GM12878 (cell line): Measurements from ENCODE around the gene HESX1. TPM values are rescaled to one million over a fixed set of nuclear protein-coding genes. Genes with fewer than 3 reads are reported as not detected.

Experiments used
- ATAC-seq: fragments of 200-7000 bp; cut with Tn5 transposase; 3 replicates; pipeline ENCODE4 v1.9.1; 2020; ENCODE audit warnings: mild to moderate bottlenecking, moderate library complexity
- BruUV-seq: library from RNA; stranded (reverse); fragments of 400-500 nt; replicated peaks from 2 replicates; lab custom pipeline; 2021; lab: Mats Ljungman, UMichigan
- CTCF ChIA-PET: fragments of 300-600 bp; sonication (Branson Sonifier 250); formaldehyde crosslinking; extraction: SDS; loops from one replicate; lab custom pipeline; 2021; ENCODE audit warnings: inconsistent platforms; lab: Yijun Ruan, JAX
- POLR2A ChIA-PET: fragments of 350-600 bp; formaldehyde crosslinking; extraction: SDS; loops from one replicate; lab custom pipeline; 2021; ENCODE audit warnings: inconsistent platforms; lab: Charles Lee
- RAD21 ChIA-PET: fragments of 300-600 bp; sonication (Branson Sonifier 250); formaldehyde crosslinking; loops from one replicate; lab custom pipeline; 2023; ENCODE audit warnings: antibody characterized with exemption; ENCODE audit not compliant: unreplicated experiment; lab: Charles Lee
- SMC1A ChIA-PET: fragments of 300-600 bp; sonication (Branson Sonifier 250); formaldehyde crosslinking; loops from one replicate; lab custom pipeline; 2023; ENCODE audit not compliant: unreplicated experiment, uncharacterized antibody; lab: Charles Lee
- DNase-seq: peaks from one replicate; pipeline ENCODE4 v3.0.0-alpha.2; 2011; ENCODE audit warnings: low read depth, low spot score
- FAIRE-seq: peaks from 3 replicates; lab custom pipeline; 2011; peaks lifted over from hg19 to GRCh38; lab: Jason Lieb, UNC
- H2AFZ ChIP-seq: 2 replicates; pipeline ENCODE4 v1.6.0; 2011; ENCODE audit warnings: low read depth, low read length, control low read depth; ENCODE audit not compliant: control insufficient read depth
- H3K27ac ChIP-seq: 2 replicates; pipeline ENCODE4 v1.5.1; 2011; ENCODE audit warnings: control low read depth; ENCODE audit not compliant: control insufficient read depth, insufficient read depth
- H3K27me3 ChIP-seq, 2 experiments: replicated peaks in 1 of 2; 2 replicates each; pipeline versions ENCODE4 v1.6.0 to v1.6.1; 2011; ENCODE audit warnings: low read length in 1 of 2; ENCODE audit not compliant: control insufficient read depth in 2 of 2, insufficient read depth in 2 of 2
- H3K36me3 ChIP-seq, 2 experiments: 2 replicates each; pipeline ENCODE4 v1.5.1; 2011; ENCODE audit warnings: low read length in 1 of 2; ENCODE audit not compliant: control insufficient read depth in 2 of 2, insufficient read depth in 2 of 2
- H3K4me1 ChIP-seq: 2 replicates; pipeline ENCODE4 v1.6.1; 2011; ENCODE audit warnings: mild to moderate bottlenecking, low read length, moderate library complexity, mixed read lengths; ENCODE audit not compliant: control insufficient read depth, insufficient read depth
- H3K4me2 ChIP-seq: 2 replicates; pipeline ENCODE4 v1.6.0; 2011; ENCODE audit warnings: control low read depth; ENCODE audit not compliant: control insufficient read depth, insufficient read depth
- H3K4me3 ChIP-seq: fragments of 200-600 bp; sonication (generic); 2 replicates; pipeline ENCODE4 v1.5.1; 2016
- H3K79me2 ChIP-seq: 2 replicates; pipeline ENCODE4 v1.6.0; 2011; ENCODE audit warnings: low read length; ENCODE audit not compliant: control insufficient read depth, insufficient read depth
- H3K9ac ChIP-seq: 2 replicates; pipeline ENCODE4 v1.8.0; 2011; ENCODE audit warnings: low read length, control low read depth, mixed read lengths; ENCODE audit not compliant: control insufficient read depth, insufficient read depth
- H3K9me3 ChIP-seq: replicated peaks from 3 replicates; pipeline ENCODE4 v1.5.1; 2011; ENCODE audit warnings: mild to moderate bottlenecking, low read length; ENCODE audit not compliant: control insufficient read depth, insufficient read depth
- H4K20me1 ChIP-seq: 2 replicates; pipeline ENCODE4 v1.6.0; 2011; ENCODE audit not compliant: control insufficient read depth, insufficient read depth
- CHD4 ChIP-seq: fragments of 200-600 bp; sonication (generic); IDR thresholded peaks from 2 replicates; pipeline ENCODE4 v1.6.1; 2016; ENCODE audit warnings: mild to moderate bottlenecking
- NR2C1 ChIP-seq: fragments of 450-650 bp; IDR thresholded peaks from 2 replicates; pipeline ENCODE4 v1.6.1; 2017; ENCODE audit warnings: antibody characterized with exemption, mild to moderate bottlenecking, moderate library complexity
- RCOR1 ChIP-seq: conservative IDR thresholded peaks from 2 replicates; pipeline ENCODE4 v1.6.1; 2012; ENCODE audit warnings: low read depth, low read length, improper control_type of control experiment
- SMAD5 ChIP-seq: IDR thresholded peaks from 2 replicates; pipeline ENCODE4 v1.6.1; 2016; ENCODE audit warnings: antibody characterized with exemption, low read depth
- TCF7 ChIP-seq: IDR thresholded peaks from 2 replicates; pipeline ENCODE4 v1.6.1; 2014; ENCODE audit warnings: antibody characterized with exemption, borderline replicate concordance
- WGBS: methylation state at CpG from one replicate; pipeline ENCODE4 v1.1.6; 2016; ENCODE audit warnings: low lambda C conversion rate; ENCODE audit not compliant: insufficient replicate concordance, insufficient coverage; ENCODE audit errors: missing lambda C conversion rate; 5-methylcytosine and 5-hydroxymethylcytosine counted together
- in situ Hi-C: fragments of 300-500 bp; cut with MboI; formaldehyde crosslinking; loops from 9 replicates; pipeline ENCODE4 v1.14.3; 2018; ENCODE audit warnings: mixed read lengths
- intact Hi-C: fragments of 100-400 bp; cut with micrococcal nuclease; formaldehyde crosslinking; loops from one replicate; pipeline ENCODE4 v1.14.2; 2022; ENCODE audit not compliant: unreplicated experiment
- polyA plus RNA-seq, 11 experiments: library from polyadenylated mRNA; depleted of rRNA in 4 of 11; unstranded in 6 of 11; stranded (reverse) in 5 of 11; fragments of >200 nt; fragmentation: Nextera tagmentation in 4 of 11; fragmentation: Illumina TruSeq in 1 of 11; extraction: Ambion mirVana in 4 of 11; extraction: Trizol in 1 of 11; gene quantifications; 1 replicate in 1 of 11; 2 replicates in 10 of 11; pipeline versions ENCODE4 v1.2.1 to v1.2.3, GENCODE V29; 2011 to 2016; ENCODE audit warnings: inconsistent platforms in 2 of 11, missing spikeins in 2 of 11, low read depth in 1 of 11
- total RNA-seq, 4 experiments: library from RNA; depleted of rRNA in 3 of 4; stranded (reverse); fragments of >200 nt in 3 of 4; fragmentation: Illumina TruSeq in 1 of 4; extraction: Trizol in 1 of 4; gene quantifications; 2 replicates each; pipeline versions ENCODE4 v1.2.1 to v1.2.3, GENCODE V29; 2013 to 2021
- TF ChIP-seq, protein P1 (sequence below): fragments of 450-650 bp; formaldehyde crosslinking; IDR thresholded peaks from 2 replicates; pipeline ENCODE4 v1.4.0; 2020; ENCODE audit warnings: mild to moderate bottlenecking, moderate library complexity
- TF ChIP-seq, protein P2 (sequence below): fragments of 450-650 bp; IDR thresholded peaks from 2 replicates; pipeline ENCODE4 v1.6.1; 2017; ENCODE audit warnings: mild to moderate bottlenecking, moderate library complexity
- TF ChIP-seq, protein P3 (sequence below): fragments of 450-650 bp; IDR thresholded peaks from 2 replicates; pipeline ENCODE4 v1.6.1; 2016; ENCODE audit warnings: mild to moderate bottlenecking, moderate library complexity, borderline replicate concordance

Gene HESX1
- total and polyA plus RNA-seq, 10 of the 15 experiments (the other 5 are each of a cell fraction or from before 2014, with no cell fraction given) = 2.5 to 5.9 (median 4.3) TPM

DNA sequence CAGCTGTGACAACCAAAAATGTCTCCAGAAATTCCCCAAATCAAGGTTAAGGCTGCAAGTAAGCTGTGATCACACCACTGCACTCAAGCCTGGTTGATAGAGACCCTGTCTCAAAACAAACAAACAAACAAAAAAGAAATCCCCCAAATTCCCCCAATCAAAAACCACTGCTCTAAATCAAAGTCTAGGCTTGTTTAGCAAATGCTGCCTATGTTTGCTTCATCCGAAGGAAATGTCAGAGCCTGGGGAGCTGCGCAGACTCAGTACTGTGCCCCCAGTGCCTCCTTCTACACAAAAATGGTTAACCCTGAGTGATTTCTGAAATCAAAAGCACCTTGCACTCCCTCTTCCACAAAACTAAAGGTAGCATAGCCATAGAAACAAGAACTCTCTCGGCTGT lies 48.0 kb downstream of the HESX1 start:
- ChIA-PET CTCF (interaction anchor here (1.0 kb wide), 1 partner anchor 20 kb away, joined by 3 read pairs; no protein-coding TSS in a partner anchor), POLR2A (no interaction called here), RAD21 (no interaction called here), SMC1A (no interaction called here)
- no peaks in the 10 kb centered on the region for H3K79me2 ChIP-seq
- H3K4me3 ChIP-seq = no peak overlapping the region
- intact Hi-C loops = no loop called here
- TF ChIP-seq, protein P1, sequence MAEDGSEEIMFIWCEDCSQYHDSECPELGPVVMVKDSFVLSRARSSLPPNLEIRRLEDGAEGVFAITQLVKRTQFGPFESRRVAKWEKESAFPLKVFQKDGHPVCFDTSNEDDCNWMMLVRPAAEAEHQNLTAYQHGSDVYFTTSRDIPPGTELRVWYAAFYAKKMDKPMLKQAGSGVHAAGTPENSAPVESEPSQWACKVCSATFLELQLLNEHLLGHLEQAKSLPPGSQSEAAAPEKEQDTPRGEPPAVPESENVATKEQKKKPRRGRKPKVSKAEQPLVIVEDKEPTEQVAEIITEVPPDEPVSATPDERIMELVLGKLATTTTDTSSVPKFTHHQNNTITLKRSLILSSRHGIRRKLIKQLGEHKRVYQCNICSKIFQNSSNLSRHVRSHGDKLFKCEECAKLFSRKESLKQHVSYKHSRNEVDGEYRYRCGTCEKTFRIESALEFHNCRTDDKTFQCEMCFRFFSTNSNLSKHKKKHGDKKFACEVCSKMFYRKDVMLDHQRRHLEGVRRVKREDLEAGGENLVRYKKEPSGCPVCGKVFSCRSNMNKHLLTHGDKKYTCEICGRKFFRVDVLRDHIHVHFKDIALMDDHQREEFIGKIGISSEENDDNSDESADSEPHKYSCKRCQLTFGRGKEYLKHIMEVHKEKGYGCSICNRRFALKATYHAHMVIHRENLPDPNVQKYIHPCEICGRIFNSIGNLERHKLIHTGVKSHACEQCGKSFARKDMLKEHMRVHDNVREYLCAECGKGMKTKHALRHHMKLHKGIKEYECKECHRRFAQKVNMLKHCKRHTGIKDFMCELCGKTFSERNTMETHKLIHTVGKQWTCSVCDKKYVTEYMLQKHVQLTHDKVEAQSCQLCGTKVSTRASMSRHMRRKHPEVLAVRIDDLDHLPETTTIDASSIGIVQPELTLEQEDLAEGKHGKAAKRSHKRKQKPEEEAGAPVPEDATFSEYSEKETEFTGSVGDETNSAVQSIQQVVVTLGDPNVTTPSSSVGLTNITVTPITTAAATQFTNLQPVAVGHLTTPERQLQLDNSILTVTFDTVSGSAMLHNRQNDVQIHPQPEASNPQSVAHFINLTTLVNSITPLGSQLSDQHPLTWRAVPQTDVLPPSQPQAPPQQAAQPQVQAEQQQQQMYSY (CRISPR knock-in tag) = no peak
- TF ChIP-seq RCOR1 = no peak
- TF ChIP-seq, protein P2, sequence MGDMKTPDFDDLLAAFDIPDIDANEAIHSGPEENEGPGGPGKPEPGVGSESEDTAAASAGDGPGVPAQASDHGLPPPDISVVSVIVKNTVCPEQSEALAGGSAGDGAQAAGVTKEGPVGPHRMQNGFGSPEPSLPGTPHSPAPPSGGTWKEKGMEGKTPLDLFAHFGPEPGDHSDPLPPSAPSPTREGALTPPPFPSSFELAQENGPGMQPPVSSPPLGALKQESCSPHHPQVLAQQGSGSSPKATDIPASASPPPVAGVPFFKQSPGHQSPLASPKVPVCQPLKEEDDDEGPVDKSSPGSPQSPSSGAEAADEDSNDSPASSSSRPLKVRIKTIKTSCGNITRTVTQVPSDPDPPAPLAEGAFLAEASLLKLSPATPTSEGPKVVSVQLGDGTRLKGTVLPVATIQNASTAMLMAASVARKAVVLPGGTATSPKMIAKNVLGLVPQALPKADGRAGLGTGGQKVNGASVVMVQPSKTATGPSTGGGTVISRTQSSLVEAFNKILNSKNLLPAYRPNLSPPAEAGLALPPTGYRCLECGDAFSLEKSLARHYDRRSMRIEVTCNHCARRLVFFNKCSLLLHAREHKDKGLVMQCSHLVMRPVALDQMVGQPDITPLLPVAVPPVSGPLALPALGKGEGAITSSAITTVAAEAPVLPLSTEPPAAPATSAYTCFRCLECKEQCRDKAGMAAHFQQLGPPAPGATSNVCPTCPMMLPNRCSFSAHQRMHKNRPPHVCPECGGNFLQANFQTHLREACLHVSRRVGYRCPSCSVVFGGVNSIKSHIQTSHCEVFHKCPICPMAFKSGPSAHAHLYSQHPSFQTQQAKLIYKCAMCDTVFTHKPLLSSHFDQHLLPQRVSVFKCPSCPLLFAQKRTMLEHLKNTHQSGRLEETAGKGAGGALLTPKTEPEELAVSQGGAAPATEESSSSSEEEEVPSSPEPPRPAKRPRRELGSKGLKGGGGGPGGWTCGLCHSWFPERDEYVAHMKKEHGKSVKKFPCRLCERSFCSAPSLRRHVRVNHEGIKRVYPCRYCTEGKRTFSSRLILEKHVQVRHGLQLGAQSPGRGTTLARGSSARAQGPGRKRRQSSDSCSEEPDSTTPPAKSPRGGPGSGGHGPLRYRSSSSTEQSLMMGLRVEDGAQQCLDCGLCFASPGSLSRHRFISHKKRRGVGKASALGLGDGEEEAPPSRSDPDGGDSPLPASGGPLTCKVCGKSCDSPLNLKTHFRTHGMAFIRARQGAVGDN = no peak
- no peak for TF ChIP-seq SMAD5
- no peak for TF ChIP-seq NR2C1
- TF ChIP-seq TCF7 = no peak
- TF ChIP-seq, protein P3, sequence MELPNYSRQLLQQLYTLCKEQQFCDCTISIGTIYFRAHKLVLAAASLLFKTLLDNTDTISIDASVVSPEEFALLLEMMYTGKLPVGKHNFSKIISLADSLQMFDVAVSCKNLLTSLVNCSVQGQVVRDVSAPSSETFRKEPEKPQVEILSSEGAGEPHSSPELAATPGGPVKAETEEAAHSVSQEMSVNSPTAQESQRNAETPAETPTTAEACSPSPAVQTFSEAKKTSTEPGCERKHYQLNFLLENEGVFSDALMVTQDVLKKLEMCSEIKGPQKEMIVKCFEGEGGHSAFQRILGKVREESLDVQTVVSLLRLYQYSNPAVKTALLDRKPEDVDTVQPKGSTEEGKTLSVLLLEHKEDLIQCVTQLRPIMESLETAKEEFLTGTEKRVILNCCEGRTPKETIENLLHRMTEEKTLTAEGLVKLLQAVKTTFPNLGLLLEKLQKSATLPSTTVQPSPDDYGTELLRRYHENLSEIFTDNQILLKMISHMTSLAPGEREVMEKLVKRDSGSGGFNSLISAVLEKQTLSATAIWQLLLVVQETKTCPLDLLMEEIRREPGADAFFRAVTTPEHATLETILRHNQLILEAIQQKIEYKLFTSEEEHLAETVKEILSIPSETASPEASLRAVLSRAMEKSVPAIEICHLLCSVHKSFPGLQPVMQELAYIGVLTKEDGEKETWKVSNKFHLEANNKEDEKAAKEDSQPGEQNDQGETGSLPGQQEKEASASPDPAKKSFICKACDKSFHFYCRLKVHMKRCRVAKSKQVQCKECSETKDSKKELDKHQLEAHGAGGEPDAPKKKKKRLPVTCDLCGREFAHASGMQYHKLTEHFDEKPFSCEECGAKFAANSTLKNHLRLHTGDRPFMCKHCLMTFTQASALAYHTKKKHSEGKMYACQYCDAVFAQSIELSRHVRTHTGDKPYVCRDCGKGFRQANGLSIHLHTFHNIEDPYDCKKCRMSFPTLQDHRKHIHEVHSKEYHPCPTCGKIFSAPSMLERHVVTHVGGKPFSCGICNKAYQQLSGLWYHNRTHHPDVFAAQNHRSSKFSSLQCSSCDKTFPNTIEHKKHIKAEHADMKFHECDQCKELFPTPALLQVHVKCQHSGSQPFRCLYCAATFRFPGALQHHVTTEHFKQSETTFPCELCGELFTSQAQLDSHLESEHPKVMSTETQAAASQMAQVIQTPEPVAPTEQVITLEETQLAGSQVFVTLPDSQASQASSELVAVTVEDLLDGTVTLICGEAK = no peak
- no peak for TF ChIP-seq CHD4
- TF ChIP-seq, all 136 proteins: peak for 0
- Histone ChIP-seq H3K9ac (no peak overlapping the region), H3K36me3 (no peaks in the 10 kb centered on the region), H3K4me1 (no peaks in the 10 kb centered on the region), H4K20me1 (no peaks in the 10 kb centered on the region), H3K4me2 (no peak overlapping the region), H3K27me3 (peaks cover 0 to 2% of the 10 kb centered on the region in 2 experiments; a peak in 2 of 4 replicates), H2AFZ (no peak overlapping the region), H3K9me3 (no peaks in the 10 kb centered on the region), H3K27ac (no peak overlapping the region)
- in situ Hi-C loops = no loop called here
- ATAC-seq = no peak
- BruUV-seq = no TSS peak
- 52% methylated on average over 3 of the region's 3 CpGs for WGBS
- no peak for FAIRE-seq
- DNase-seq = no peak
